ENCODE data around the gene ALKAL2. TPM values are rescaled to one million over a fixed set of nuclear protein-coding genes. Genes with fewer than 3 reads are reported as not detected.

ALKAL2 gene
- total and polyA plus RNA-seq, 2 of the 13 experiments (the other 11 are each of a cell fraction or from before 2014, with no cell fraction given): 0.22 to 1.7 TPM

DNA sequence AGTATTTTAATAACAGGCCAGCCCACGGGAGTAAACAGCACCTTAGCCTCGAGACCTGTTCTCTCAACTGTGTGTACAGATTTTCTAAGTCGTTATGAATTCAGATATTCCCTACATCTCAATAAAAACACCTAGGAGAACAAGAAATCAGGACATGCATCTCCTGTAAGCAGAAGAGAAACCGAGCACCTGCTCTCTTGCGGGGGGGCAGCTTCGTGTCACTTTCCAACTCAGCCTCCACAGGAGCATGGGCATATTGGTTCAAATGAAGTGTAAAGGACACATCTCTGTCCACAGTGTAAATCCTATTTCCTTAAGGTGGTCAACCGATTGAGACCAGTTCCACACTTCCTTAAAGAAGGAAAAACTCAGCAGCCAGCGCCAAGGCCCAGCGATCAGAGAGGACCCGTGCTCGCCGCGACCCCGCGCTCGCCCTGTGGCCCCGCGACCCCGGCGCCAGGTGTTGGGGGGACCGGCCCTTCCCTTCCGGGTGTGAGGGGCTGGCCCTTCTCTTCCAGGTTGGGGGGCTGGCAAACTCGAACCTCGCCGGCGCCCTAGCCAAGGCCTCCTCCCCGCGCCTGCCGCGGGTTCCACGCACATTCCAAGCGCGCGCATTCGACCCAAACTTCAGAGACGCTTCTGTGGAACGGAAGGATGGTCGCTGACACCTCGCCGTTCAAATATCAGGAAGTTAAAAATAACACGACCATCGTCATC lies 24.7 kb downstream of the ALKAL2 start (continued):
- TF ChIP-seq, protein P1, sequence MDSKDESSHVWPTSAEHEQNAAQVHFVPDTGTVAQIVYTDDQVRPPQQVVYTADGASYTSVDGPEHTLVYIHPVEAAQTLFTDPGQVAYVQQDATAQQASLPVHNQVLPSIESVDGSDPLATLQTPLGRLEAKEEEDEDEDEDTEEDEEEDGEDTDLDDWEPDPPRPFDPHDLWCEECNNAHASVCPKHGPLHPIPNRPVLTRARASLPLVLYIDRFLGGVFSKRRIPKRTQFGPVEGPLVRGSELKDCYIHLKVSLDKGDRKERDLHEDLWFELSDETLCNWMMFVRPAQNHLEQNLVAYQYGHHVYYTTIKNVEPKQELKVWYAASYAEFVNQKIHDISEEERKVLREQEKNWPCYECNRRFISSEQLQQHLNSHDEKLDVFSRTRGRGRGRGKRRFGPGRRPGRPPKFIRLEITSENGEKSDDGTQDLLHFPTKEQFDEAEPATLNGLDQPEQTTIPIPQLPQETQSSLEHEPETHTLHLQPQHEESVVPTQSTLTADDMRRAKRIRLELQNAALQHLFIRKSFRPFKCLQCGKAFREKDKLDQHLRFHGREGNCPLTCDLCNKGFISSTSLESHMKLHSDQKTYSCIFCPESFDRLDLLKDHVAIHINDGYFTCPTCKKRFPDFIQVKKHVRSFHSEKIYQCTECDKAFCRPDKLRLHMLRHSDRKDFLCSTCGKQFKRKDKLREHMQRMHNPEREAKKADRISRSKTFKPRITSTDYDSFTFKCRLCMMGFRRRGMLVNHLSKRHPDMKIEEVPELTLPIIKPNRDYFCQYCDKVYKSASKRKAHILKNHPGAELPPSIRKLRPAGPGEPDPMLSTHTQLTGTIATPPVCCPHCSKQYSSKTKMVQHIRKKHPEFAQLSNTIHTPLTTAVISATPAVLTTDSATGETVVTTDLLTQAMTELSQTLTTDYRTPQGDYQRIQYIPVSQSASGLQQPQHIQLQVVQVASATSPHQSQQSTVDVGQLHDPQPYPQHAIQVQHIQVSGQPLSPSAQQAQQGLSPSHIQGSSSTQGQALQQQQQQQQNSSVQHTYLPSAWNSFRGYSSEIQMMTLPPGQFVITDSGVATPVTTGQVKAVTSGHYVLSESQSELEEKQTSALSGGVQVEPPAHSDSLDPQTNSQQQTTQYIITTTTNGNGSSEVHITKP (CRISPR knock-in tag; IDR thresholded peaks at IDR 0.05; ENCODE audit: low read depth): no peak
- TF ChIP-seq ZSCAN21 (CRISPR knock-in tag; IDR thresholded peaks at IDR 0.05; ENCODE audit: borderline replicate concordance): peak; percentile 35; the same call in 1 of the 2 replicates
- TF ChIP-seq PRPF4 (IDR thresholded peaks at IDR 0.05; ENCODE audit: low read depth, low read length, poor library complexity, severe bottlenecking): peak; percentile 85
- TF ChIP-seq ZNF274 (CRISPR knock-in tag; IDR thresholded peaks at IDR 0.05): no peak
- no peak for TF ChIP-seq FOXA3 (CRISPR knock-in tag; IDR thresholded peaks at IDR 0.05)
- no peak for TF ChIP-seq PCBP1 (IDR thresholded peaks at IDR 0.05; ENCODE audit: borderline replicate concordance, low read depth, low read length)
- TF ChIP-seq SIN3A (IDR thresholded peaks at IDR 0.05; ENCODE audit: borderline replicate concordance, low read depth, low read length): no peak
- no peak for TF ChIP-seq ZNF577 (CRISPR knock-in tag; IDR thresholded peaks at IDR 0.05; ENCODE audit: borderline replicate concordance, low read depth)
- TF ChIP-seq ZFAT (CRISPR knock-in tag; conservative IDR thresholded peaks at IDR 0.05): no peak
- no peak for TF ChIP-seq HOXA9 (CRISPR knock-in tag; IDR thresholded peaks at IDR 0.05; ENCODE audit: borderline replicate concordance)
- no peak for TF ChIP-seq ZSCAN30 (CRISPR knock-in tag; IDR thresholded peaks at IDR 0.05)
- no peak for TF ChIP-seq ZNF850 (CRISPR knock-in tag; conservative IDR thresholded peaks at IDR 0.05)
- TF ChIP-seq, protein P2, sequence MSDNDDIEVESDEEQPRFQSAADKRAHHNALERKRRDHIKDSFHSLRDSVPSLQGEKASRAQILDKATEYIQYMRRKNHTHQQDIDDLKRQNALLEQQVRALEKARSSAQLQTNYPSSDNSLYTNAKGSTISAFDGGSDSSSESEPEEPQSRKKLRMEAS (IDR thresholded peaks at IDR 0.05): 0 out of 2 replicates have a peak, but pooled peaks have one; percentile 11
- TF ChIP-seq SP2 (CRISPR knock-in tag; IDR thresholded peaks at IDR 0.05): no peak
- TF ChIP-seq, protein P3, sequence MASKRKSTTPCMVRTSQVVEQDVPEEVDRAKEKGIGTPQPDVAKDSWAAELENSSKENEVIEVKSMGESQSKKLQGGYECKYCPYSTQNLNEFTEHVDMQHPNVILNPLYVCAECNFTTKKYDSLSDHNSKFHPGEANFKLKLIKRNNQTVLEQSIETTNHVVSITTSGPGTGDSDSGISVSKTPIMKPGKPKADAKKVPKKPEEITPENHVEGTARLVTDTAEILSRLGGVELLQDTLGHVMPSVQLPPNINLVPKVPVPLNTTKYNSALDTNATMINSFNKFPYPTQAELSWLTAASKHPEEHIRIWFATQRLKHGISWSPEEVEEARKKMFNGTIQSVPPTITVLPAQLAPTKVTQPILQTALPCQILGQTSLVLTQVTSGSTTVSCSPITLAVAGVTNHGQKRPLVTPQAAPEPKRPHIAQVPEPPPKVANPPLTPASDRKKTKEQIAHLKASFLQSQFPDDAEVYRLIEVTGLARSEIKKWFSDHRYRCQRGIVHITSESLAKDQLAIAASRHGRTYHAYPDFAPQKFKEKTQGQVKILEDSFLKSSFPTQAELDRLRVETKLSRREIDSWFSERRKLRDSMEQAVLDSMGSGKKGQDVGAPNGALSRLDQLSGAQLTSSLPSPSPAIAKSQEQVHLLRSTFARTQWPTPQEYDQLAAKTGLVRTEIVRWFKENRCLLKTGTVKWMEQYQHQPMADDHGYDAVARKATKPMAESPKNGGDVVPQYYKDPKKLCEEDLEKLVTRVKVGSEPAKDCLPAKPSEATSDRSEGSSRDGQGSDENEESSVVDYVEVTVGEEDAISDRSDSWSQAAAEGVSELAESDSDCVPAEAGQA (IDR thresholded peaks at IDR 0.05; ENCODE audit: low read depth): peak; percentile 70; the same call in 1 of the 2 replicates
- TF ChIP-seq, protein P3 (CRISPR knock-in tag; IDR thresholded peaks at IDR 0.05; ENCODE audit: borderline replicate concordance): no peak
- no peak for TF ChIP-seq RBM39 (IDR thresholded peaks at IDR 0.05; ENCODE audit: low read depth, low read length, poor library complexity, severe bottlenecking)

Measured in HepG2 (cell line).